ENCODE results near the gene GNRH2. TPM values are rescaled to one million over a fixed set of nuclear protein-coding genes. Genes with fewer than 3 reads are reported as not detected.

The GNRH2 gene
- polyA plus RNA-seq, 1 of the 3 experiments (the other 2 are of a cell fraction): 0.58 TPM

GRCh38 chr20:3051385-3052019 is 8.1 kb downstream of the GNRH2 start:
- Histone ChIP-seq H3K9me3 (no peaks in the 10 kb centered on the region), H3K27me3 (ENCODE audit: insufficient read depth) (no peaks in the 10 kb centered on the region), H2AFZ (ENCODE audit: low read depth) (no peak overlapping the region), H3K9ac (no peak overlapping the region), H3K4me1 (ENCODE audit: control insufficient read depth in 1 of 2, insufficient read depth in 2 of 2, low read depth in 1 of 2, low read length in 1 of 2) (peaks cover 0 to 10% of the 10 kb centered on the region in 2 experiments; a peak in 1 of 4 replicates), H3K36me3 (replicated peaks in 1 of 2; ENCODE audit: control insufficient read depth in 1 of 2, insufficient read depth in 2 of 2, low read length in 1 of 2) (peaks cover 12 to 27% of the 10 kb centered on the region in 2 experiments), H3F3A (replicated peaks; ENCODE audit: insufficient read depth) (peaks cover 7% of the 10 kb centered on the region), H3K4me2 (no peak overlapping the region), H3K27ac (ENCODE audit: low read depth in 2 of 2, low read length in 1 of 2) (no peak overlapping the region), H3K9me2 (no peaks in the 10 kb centered on the region), H3K4me3 (ENCODE audit: low read depth in 2 of 2, low read length in 1 of 2) (no peak overlapping the region), H4K20me1 (ENCODE audit: insufficient read depth) (0 out of 2 replicates have a peak, but pooled peaks cover 5% of the 10 kb centered on the region), H3K79me2 (ENCODE audit: insufficient read depth) (peaks cover 16% of the 10 kb centered on the region)
- TF ChIP-seq RCOR1 (IDR thresholded peaks at IDR 0.05; ENCODE audit: low read length): no peak
- no peak for TF ChIP-seq EZH2phosphoT487 (IDR thresholded peaks at IDR 0.05; ENCODE audit: borderline replicate concordance, low read depth)
- no peak for TF ChIP-seq SMC3 (IDR thresholded peaks at IDR 0.05; ENCODE audit: low read depth, low read length)
- TF ChIP-seq, protein P1, sequence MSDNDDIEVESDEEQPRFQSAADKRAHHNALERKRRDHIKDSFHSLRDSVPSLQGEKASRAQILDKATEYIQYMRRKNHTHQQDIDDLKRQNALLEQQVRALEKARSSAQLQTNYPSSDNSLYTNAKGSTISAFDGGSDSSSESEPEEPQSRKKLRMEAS (IDR thresholded peaks at IDR 0.05; ENCODE audit: low read depth): no peak
- no peak for TF ChIP-seq REST (IDR thresholded peaks at IDR 0.05; ENCODE audit: low read depth, low read length)
- TF ChIP-seq TEAD4 (IDR thresholded peaks at IDR 0.05; ENCODE audit: borderline replicate concordance, insufficient read depth): no peak
- TF ChIP-seq, protein P2, sequence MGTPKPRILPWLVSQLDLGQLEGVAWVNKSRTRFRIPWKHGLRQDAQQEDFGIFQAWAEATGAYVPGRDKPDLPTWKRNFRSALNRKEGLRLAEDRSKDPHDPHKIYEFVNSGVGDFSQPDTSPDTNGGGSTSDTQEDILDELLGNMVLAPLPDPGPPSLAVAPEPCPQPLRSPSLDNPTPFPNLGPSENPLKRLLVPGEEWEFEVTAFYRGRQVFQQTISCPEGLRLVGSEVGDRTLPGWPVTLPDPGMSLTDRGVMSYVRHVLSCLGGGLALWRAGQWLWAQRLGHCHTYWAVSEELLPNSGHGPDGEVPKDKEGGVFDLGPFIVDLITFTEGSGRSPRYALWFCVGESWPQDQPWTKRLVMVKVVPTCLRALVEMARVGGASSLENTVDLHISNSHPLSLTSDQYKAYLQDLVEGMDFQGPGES (IDR thresholded peaks at IDR 0.05; ENCODE audit: low read depth, low read length): no peak
- TF ChIP-seq USF2 (IDR thresholded peaks at IDR 0.05; ENCODE audit: borderline replicate concordance, low read depth, low read length): no peak
- TF ChIP-seq, protein P3, sequence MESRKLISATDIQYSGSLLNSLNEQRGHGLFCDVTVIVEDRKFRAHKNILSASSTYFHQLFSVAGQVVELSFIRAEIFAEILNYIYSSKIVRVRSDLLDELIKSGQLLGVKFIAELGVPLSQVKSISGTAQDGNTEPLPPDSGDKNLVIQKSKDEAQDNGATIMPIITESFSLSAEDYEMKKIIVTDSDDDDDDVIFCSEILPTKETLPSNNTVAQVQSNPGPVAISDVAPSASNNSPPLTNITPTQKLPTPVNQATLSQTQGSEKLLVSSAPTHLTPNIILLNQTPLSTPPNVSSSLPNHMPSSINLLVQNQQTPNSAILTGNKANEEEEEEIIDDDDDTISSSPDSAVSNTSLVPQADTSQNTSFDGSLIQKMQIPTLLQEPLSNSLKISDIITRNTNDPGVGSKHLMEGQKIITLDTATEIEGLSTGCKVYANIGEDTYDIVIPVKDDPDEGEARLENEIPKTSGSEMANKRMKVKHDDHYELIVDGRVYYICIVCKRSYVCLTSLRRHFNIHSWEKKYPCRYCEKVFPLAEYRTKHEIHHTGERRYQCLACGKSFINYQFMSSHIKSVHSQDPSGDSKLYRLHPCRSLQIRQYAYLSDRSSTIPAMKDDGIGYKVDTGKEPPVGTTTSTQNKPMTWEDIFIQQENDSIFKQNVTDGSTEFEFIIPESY (IDR thresholded peaks at IDR 0.05; ENCODE audit: borderline replicate concordance, low read depth): no peak
- TF ChIP-seq, protein P4, sequence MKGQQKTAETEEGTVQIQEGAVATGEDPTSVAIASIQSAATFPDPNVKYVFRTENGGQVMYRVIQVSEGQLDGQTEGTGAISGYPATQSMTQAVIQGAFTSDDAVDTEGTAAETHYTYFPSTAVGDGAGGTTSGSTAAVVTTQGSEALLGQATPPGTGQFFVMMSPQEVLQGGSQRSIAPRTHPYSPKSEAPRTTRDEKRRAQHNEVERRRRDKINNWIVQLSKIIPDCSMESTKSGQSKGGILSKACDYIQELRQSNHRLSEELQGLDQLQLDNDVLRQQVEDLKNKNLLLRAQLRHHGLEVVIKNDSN (IDR thresholded peaks at IDR 0.05; ENCODE audit: borderline replicate concordance, low read depth): no peak
- TF ChIP-seq CHD2 (IDR thresholded peaks at IDR 0.05; ENCODE audit: low read length, partially characterized antibody): no peak
- TF ChIP-seq JUND (IDR thresholded peaks at IDR 0.05): no peak
- no peak for TF ChIP-seq NFIC (IDR thresholded peaks at IDR 0.05; ENCODE audit: borderline replicate concordance)
- TF ChIP-seq FOXM1 (IDR thresholded peaks at IDR 0.05; ENCODE audit: low read depth): no peak
- TF ChIP-seq POLR2AphosphoS5 (IDR thresholded peaks at IDR 0.05; ENCODE audit: low read depth, low read length): no peak
- TF ChIP-seq RAD21 (IDR thresholded peaks at IDR 0.05; ENCODE audit: low read length): no peak
- TF ChIP-seq NRF1 (IDR thresholded peaks at IDR 0.05; ENCODE audit: low read depth, low read length): no peak
- TF ChIP-seq TAF1 (IDR thresholded peaks at IDR 0.05; ENCODE audit: borderline replicate concordance, low read depth, low read length): no peak
- WGBS (ENCODE audit: low lambda C conversion rate): 83% methylated on average over 7 of the region's 7 CpGs
- DNase-seq: no peak
- POLR2A ChIA-PET: interaction anchor here (0.6 kb wide), 1 partner anchor 34 kb away, joined by 3 read pairs; no protein-coding TSS in a partner anchor
- CTCF ChIA-PET: no interaction called here
